HG03045 (cell line): Measurements from ENCODE around the gene APCDD1L.

Experiments used
- ATAC-seq: cut with Tn5 transposase; IDR thresholded peaks from one replicate; pipeline ENCODE4 v1.9.1; 2021; ENCODE audit warnings: mild to moderate bottlenecking, moderate library complexity; ENCODE audit not compliant: unreplicated experiment

APCDD1L gene

DNA sequence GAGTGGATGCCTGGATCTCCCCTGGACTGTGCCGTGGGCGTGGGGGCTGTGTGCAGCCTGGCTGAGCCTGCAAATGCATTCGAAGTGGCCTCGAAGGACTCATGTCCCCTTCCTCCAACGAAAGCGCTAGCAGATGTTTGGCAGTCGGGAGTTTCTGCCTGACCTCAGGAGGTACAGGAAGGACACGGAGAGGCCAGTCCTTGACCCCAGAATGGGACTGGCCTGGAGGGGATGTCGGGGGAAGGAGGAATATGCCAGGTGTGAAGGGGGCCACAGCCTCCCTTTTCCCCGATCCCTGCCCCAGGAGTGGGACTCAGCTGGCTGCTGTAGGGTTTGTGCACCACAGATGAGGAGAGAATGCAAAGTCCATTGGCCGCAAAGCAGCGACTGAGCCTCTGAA is 45.6 kb downstream of the APCDD1L start:
- ATAC-seq = no peak

DNA sequence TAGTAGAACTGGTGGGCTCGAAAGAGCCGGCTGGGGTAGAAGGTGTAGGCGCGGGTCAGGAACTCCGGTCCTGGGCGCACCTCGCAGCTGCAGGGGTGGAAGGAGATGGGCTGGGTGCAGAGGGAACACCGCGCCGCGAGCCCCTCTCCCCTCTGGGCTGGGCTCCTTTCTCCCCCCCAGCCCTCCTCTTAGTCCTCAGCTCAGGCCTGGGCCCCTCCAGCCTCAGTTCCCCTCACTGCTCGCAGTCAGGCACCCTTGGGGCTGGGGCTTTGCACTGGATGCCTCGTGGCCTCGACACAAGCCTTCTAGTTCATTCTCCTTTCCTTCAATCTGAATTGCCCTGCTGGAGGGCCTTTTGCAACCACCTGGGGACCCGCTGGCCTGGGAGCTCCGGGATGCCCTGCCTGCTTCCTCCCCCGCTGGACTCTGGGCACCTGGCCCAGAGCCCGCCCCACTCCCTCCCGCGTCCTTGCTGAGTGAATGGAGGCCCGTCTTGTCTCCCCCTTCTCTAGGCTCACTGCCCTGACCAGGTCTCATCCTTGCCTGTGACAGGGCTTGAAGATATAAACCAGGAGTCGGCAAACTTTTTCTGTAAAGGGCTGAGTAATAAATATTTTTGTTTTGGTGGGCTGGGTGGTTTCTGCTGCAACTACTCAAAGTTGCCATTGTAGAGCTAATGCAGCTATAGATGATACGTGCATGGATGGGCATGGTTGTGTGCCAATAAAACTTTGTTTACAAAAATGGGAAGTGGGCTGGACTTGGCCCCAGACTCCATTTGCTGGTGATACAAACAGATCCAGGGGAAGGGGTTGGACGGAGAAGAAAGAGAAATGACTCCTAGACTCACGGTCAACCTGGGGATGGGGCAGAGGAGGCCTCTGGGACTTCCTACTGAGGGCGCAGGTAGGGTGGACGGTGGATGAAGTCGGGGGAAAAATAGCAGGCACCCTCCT is 47.3 kb downstream of the APCDD1L start:
- no peak for ATAC-seq

GRCh38 chr20:58466729-58467571 is 48.2 kb downstream of the APCDD1L start:
- ATAC-seq = no peak

GRCh38 chr20:58466095-58466708 is 49.0 kb downstream of the APCDD1L start:
- no peak for ATAC-seq

GRCh38 chr20:58464838-58465237 is 50.4 kb downstream of the APCDD1L start:
- ATAC-seq = no peak

GRCh38 chr20:58463256-58463655 is 51.9 kb downstream of the APCDD1L start:
- ATAC-seq = no peak

DNA sequence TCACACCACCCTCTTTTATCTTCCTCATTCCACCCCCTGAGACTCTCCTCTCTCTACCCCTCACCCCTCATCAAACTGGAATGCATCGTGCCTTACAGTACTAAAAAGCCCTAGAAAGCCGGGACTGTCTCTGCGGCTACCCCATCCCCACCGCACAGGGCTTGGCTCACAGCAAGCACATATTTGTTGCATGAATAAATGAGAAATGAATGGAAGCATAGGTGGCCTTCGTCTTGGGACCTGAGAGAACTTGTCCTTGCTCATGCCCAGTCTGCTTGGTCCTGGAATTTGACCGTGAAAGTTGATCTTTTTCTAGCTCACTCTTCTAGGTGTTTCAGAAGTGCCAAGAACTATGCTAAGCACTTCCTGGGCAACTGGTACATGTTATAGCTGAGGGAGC is 53.3 kb downstream of the APCDD1L start:
- ATAC-seq = no peak

- no peak for ATAC-seq
These were observed 54.1 kb downstream of the APCDD1L start for GRCh38 chr20:58461104-58461503.

DNA sequence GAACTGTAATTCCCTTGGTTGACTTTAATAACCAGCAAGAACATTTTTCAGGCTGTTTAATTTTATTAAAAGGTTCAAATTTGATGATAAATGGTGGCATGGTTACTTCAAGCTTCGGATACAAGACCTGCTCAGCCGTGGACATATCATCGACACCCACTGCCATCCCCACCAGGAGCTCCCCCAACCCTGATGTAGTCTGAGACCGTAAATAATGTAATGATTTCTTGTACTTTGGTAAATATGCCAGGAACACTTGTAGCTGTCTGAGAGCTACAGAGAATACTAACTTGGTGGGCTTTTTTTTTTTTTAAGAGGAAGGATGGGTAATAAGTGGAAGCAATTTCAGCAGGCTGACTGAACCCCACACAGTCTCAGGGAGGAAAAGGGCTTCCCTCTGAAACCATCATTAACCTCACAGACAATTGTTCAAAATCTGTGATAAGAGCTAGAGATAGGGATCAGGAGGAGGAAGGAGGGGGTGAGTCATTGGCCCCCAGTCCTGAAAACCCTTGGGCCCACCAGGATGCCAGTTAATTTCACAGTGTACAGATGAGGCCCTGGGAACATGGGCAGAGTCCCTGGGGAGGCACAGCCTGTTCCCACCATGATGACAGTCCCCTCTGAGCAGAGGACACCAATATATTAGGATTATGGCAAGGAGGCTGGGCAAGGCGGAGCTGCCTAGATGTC is 56.0 kb downstream of the APCDD1L start:
- peak; percentile 23 for ATAC-seq

DNA sequence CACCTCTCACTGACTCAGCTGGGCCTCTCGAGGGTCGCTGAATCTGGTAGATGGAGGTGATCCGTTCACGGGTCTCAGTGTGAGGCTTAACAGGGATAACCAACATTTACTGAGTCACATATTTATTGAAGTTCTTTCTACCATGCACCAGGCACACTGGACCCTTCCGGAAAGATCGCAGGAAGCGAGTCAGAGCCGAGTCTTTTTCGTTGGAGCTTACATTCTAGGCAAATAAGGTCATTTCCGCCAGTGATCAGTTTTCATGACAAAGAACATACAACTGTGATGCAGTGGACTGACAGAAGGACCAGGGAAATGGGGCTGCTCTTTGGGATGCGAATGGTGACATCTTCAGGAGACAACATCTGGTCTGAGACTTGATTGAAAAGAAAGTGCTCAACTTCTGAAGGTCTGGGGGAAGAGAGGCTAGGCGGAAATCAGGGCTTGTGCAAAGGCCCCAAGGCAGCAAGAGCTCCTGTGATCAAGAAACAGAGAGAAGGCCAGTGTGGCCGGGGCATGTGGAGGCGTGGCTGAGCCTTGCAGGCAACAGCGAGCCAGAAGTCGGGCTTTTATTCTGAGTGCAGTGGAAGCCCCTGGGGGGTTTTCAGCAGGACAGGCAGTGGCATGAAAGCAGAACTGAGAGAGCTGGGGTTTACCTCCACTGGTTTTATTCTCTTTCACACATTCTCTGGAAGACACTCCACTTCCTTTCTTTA is 56.7 kb downstream of the APCDD1L start:
- ATAC-seq = peak; percentile 90

GRCh38 chr20:58457083-58457695 is 58.0 kb downstream of the APCDD1L start:
- ATAC-seq = no peak

GRCh38 chr20:58454460-58454859 is 60.7 kb downstream of the APCDD1L start:
- no peak for ATAC-seq

- ATAC-seq = no peak
These were observed 61.8 kb downstream of the APCDD1L start for GRCh38 chr20:58453391-58453790.

DNA sequence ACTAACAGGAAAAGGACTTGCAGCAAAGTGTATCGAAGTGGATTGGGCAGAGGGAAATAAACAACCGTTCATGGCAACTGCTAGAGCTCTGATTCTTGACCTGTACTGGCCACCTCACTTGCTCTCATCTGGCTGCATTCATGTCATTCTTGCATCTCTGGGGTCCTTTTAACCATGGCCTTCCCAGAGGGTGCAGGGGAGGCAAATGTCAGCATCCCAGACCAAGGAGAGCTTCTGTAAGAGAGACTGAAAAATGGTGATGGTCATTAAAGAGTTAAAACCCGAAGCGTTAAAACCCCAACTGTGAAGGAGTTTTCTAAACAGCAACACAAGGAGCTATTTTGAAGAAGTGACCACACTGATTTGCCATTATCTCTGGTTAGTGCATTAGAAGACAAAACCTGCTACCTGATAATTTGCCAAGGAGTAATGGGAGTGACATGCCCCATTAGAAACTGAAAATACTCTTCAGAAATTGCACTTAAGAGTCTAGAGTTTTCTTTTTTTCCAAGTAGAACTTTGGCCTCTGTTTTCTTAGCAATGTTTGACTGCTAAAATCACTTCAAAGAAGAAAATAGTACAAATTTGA is 62.4 kb downstream of the APCDD1L start:
- no peak for ATAC-seq

GRCh38 chr20:58450254-58450653 is 64.9 kb downstream of the APCDD1L start:
- peak; percentile 45 for ATAC-seq

GRCh38 chr20:58449681-58450221 is 65.4 kb downstream of the APCDD1L start:
- no peak for ATAC-seq

DNA sequence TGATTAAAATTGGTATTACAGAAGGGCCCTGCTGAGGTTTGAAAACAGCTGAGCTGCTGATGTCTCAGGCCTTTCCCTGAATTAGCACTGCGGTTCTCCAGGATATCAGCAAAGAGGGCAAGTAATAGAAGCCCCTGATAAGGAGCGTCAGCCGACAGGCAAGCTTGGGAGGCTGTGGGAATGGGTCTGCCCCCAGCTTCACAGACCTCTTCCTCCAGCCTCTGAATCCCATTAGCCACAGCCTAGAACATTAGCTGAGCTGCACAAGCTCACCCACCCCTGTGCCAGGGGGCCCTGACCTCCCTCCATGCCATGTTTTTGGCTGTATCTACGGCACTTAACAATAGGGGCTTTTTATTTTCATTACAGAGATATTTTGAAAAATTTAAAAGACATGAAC is 66.2 kb downstream of the APCDD1L start:
- no peak for ATAC-seq

DNA sequence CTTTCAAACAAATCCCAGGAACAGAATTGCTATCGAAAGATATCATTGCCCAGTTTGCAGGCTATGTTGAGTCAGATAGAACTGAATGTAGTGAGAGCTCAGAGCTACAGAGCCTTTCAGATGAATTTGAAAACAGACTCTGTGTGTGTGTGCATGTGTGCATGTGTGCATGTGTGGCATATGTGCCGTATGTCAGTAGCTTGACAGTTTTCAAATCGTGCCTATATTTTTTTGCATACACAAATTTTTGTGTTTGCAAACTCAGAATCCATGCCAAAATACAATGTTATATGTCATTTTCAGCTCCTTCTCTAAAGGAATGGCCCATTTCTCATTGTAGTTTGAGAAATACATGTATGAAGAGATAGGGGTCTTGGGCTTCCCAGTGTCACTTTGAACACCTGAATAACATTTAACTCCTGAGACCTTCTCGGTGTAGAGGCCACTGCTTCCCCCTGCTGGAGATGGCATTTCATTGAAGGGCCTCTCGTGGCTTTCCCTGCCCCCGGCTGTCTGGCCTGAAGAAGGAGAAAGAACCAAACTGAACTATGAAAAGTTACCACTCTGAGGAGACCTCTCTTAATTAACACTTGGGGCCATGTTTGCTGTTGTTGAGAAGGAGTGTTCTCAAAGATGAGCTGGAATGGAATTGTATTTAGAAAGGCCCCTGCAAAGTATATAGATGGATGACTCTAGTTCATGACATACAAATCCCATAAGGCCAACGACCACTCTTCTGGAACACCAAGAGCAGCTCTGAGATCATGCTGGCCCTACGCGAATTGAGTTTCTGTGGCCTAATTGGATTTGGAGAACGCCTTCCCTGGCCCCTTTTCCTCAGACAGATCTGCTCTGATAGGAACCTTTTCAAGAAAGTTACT is 67.4 kb downstream of the APCDD1L start:
- ATAC-seq = no peak
